SU-DHL-6 (cell line): Measurements from ENCODE around the gene INTS15.

Experiments used
- H2AFZ ChIP-seq: fragments of 200-600 bp; sonication (generic); 2 replicates; pipeline ENCODE4 v1.6.1; 2014; ENCODE audit warnings: low read depth, mild to moderate bottlenecking, moderate library complexity, mixed read lengths, antibody characterized with exemption, low read length; ENCODE audit not compliant: severe bottlenecking
- H3F3A ChIP-seq: fragments of 200-600 bp; shearing (Covaris generic); 2 replicates; pipeline ENCODE4 v1.6.0; 2016; ENCODE audit warnings: antibody characterized with exemption, mild to moderate bottlenecking; ENCODE audit not compliant: insufficient read depth
- H3K27ac ChIP-seq: fragments of 200-600 bp; sonication (generic); 2 replicates; pipeline ENCODE4 v1.5.1; 2016; ENCODE audit warnings: low read depth, mild to moderate bottlenecking, low read length, moderate library complexity, mixed read lengths
- H3K27me3 ChIP-seq: fragments of 200-600 bp; sonication (generic), shearing (Covaris generic); 2 replicates; pipeline ENCODE4 v1.6.0; 2014; ENCODE audit warnings: mild to moderate bottlenecking, low read length
- H3K36me3 ChIP-seq: fragments of 200-600 bp; sonication (generic); 2 replicates; pipeline ENCODE4 v1.6.1; 2014; ENCODE audit warnings: mild to moderate bottlenecking, low read length, mixed read lengths
- H3K4me2 ChIP-seq: fragments of 300-600, 200-600 bp; shearing (Covaris generic), sonication (generic); 2 replicates; pipeline ENCODE4 v1.6.0; 2014; ENCODE audit warnings: low read length, low read depth, mild to moderate bottlenecking; ENCODE audit not compliant: poor library complexity, severe bottlenecking
- H3K4me3 ChIP-seq: fragments of 200-600 bp; sonication (generic); 2 replicates; pipeline ENCODE4 v1.5.1; 2014; ENCODE audit warnings: antibody characterized with exemption, low read length, mild to moderate bottlenecking, mixed read lengths; ENCODE audit not compliant: insufficient read depth, poor library complexity, severe bottlenecking
- H3K79me2 ChIP-seq: fragments of 200-600 bp; sonication (generic); 2 replicates; pipeline ENCODE4 v1.6.1; 2014; ENCODE audit warnings: mild to moderate bottlenecking, low read length, moderate library complexity; ENCODE audit not compliant: insufficient read depth
- H3K9ac ChIP-seq: fragments of 200-600 bp; sonication (generic); 2 replicates; pipeline ENCODE4 v1.7.0; 2014; ENCODE audit warnings: mild to moderate bottlenecking, low read length
- H3K9me2 ChIP-seq: fragments of 200-600 bp; sonication (generic); replicated peaks from 2 replicates; pipeline ENCODE4 v1.6.1; 2014; ENCODE audit warnings: low read length; ENCODE audit not compliant: insufficient read depth
- H3K9me3 ChIP-seq: fragments of 200-600 bp; sonication (generic); 2 replicates; pipeline ENCODE4 v1.6.1; 2014; ENCODE audit warnings: low read length, mixed read lengths; ENCODE audit not compliant: insufficient read depth
- H4K20me1 ChIP-seq: fragments of 200-600 bp; sonication (generic); 2 replicates; pipeline ENCODE4 v1.6.1; 2014; ENCODE audit warnings: low read depth, mild to moderate bottlenecking, antibody characterized with exemption, low read length, moderate library complexity, mixed read lengths
- EZH2phosphoT487 ChIP-seq: fragments of 200-600 bp; sonication (generic), shearing (Covaris generic); conservative IDR thresholded peaks from 2 replicates; pipeline ENCODE4 v1.6.1; 2018; ENCODE audit warnings: mild to moderate bottlenecking, antibody characterized with exemption, low read length, moderate library complexity, mixed read lengths
- TF ChIP-seq, protein P1 (sequence below): fragments of 200-600 bp; sonication (generic); IDR thresholded peaks from one replicate; pipeline ENCODE4 v1.5.1; 2017; ENCODE audit warnings: antibody characterized with exemption, mild to moderate bottlenecking, low read length, moderate library complexity; ENCODE audit not compliant: insufficient read depth, poor library complexity, severe bottlenecking

INTS15 gene

DNA sequence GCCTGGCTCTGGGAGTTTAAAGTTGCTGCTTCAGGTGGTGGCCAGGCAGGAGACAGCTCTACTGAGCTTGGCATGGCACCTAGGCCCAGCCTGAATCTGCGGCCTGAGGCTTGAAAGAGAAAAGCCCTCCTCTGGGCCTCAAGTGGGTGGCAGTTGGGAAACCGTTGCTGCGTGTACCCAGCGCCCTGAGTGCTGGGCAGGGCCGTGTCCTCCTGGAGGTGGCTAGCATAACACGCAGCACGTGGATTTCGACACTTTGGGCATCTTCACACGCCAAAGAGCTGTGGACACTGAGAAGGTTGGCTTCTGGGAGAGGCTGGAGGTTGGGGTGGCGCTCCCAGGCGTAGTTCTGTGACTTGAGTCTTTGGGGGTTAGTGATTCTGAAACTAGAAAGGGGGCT is 49.8 kb downstream of the INTS15 start:
- Histone ChIP-seq H3K9me3 (no peaks in the 10 kb centered on the region), H3K9ac (no peak overlapping the region), H3K27me3 (no peaks in the 10 kb centered on the region), H3F3A (peaks cover 9% of the 10 kb centered on the region; the same call in 1 of the 2 replicates), H3K79me2 (peaks cover 28% of the 10 kb centered on the region), H3K4me2 (no peak overlapping the region), H4K20me1 (no peaks in the 10 kb centered on the region), H3K27ac (no peak overlapping the region), H3K4me3 (no peak overlapping the region), H2AFZ (no peak overlapping the region), H3K36me3 (no peaks in the 10 kb centered on the region), H3K9me2 (no peaks in the 10 kb centered on the region)
- no peak for TF ChIP-seq EZH2phosphoT487
- TF ChIP-seq, protein P1, sequence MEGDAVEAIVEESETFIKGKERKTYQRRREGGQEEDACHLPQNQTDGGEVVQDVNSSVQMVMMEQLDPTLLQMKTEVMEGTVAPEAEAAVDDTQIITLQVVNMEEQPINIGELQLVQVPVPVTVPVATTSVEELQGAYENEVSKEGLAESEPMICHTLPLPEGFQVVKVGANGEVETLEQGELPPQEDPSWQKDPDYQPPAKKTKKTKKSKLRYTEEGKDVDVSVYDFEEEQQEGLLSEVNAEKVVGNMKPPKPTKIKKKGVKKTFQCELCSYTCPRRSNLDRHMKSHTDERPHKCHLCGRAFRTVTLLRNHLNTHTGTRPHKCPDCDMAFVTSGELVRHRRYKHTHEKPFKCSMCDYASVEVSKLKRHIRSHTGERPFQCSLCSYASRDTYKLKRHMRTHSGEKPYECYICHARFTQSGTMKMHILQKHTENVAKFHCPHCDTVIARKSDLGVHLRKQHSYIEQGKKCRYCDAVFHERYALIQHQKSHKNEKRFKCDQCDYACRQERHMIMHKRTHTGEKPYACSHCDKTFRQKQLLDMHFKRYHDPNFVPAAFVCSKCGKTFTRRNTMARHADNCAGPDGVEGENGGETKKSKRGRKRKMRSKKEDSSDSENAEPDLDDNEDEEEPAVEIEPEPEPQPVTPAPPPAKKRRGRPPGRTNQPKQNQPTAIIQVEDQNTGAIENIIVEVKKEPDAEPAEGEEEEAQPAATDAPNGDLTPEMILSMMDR = no peak

DNA sequence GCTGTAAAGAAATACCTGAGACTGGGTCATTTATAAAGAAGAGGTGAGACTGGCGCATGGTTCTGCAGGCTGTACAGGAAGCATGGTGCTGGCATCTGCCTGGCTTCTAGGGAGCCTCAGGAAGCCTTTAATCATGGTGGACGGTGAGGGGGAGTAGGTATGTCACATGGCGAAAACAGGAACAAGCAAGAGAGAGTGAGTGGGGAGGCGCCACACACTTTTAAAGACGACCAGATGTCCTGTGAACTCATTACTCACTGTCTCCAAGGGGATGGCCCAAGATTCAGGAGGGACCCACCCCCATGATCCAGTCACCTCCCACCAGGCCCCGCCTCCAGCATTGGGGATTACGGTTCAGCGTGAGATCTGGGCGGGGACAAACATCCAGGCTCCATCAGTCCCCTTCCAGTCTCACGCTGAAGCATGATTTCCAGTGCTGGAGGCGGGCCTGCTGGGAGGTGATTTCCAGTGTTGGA is 50.5 kb downstream of the INTS15 start:
- Histone ChIP-seq H3K9me3 (no peaks in the 10 kb centered on the region), H3K9ac (no peak overlapping the region), H3K4me3 (no peak overlapping the region), H3K27ac (no peak overlapping the region), H3K9me2 (no peaks in the 10 kb centered on the region), H3K4me2 (no peak overlapping the region), H2AFZ (no peak overlapping the region), H3F3A (peaks cover 9% of the 10 kb centered on the region; the same call in 1 of the 2 replicates), H3K79me2 (peaks cover 28% of the 10 kb centered on the region), H3K27me3 (no peaks in the 10 kb centered on the region), H4K20me1 (no peaks in the 10 kb centered on the region), H3K36me3 (no peaks in the 10 kb centered on the region)
- TF ChIP-seq, protein P1 = no peak
- no peak for TF ChIP-seq EZH2phosphoT487

DNA sequence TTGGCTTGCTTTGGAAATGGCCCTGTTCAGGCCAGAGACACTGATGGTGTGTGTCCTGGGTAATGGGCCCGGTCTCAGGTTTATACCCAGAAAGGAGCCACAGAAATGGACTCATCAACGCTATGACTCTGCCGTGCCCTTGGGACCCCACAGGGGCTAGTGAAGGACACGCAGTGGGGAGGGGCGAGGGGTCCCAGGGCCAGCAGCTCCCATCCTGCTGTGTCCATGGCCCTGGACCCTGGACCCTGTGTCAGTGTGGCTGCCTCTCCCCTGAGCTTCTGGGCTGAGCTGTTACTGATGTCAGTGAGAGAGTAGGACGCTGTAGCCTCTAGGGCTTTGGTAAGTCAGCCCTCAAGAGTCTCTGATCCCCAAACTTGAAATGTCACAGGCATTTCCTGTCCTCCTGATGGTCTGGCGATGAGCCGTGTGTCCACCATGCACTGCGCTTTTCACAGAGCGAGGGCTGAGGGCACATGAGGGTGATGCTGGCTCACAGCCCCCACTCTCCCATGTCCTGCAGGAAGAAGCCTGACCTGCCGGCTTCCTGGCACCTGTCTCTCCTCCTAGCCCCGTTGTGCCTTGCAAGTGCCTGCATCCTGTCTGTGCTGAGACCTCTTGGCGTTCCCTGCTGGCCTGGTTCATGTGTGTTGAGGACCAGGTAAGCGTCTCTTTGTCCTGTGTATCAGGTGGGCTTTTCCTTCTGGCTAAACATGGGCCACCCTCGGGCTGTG is 51.6 kb downstream of the INTS15 start:
- H3K9ac ChIP-seq = no peak overlapping the region
- TF ChIP-seq, protein P1 = no peak
- no peak for TF ChIP-seq EZH2phosphoT487
- H3K27ac ChIP-seq = no peak overlapping the region
- H3F3A ChIP-seq = no peaks in the 10 kb centered on the region
- no peaks in the 10 kb centered on the region for H4K20me1 ChIP-seq
- no peaks in the 10 kb centered on the region for H3K9me3 ChIP-seq
- no peak overlapping the region for H3K4me2 ChIP-seq
- no peaks in the 10 kb centered on the region for H3K36me3 ChIP-seq
- H3K27me3 ChIP-seq = no peaks in the 10 kb centered on the region
- peaks cover 28% of the 10 kb centered on the region for H3K79me2 ChIP-seq
- H2AFZ ChIP-seq = no peak overlapping the region
- H3K9me2 ChIP-seq = no peaks in the 10 kb centered on the region
- no peak overlapping the region for H3K4me3 ChIP-seq
